ENCODE results near the gene GMEB2.
"Not testable (repeated sequence)": the region's sequence is repeated elsewhere in the genome, so short reads cannot be mapped to it uniquely, and the experiment has no call there.

Gene GMEB2

DNA sequence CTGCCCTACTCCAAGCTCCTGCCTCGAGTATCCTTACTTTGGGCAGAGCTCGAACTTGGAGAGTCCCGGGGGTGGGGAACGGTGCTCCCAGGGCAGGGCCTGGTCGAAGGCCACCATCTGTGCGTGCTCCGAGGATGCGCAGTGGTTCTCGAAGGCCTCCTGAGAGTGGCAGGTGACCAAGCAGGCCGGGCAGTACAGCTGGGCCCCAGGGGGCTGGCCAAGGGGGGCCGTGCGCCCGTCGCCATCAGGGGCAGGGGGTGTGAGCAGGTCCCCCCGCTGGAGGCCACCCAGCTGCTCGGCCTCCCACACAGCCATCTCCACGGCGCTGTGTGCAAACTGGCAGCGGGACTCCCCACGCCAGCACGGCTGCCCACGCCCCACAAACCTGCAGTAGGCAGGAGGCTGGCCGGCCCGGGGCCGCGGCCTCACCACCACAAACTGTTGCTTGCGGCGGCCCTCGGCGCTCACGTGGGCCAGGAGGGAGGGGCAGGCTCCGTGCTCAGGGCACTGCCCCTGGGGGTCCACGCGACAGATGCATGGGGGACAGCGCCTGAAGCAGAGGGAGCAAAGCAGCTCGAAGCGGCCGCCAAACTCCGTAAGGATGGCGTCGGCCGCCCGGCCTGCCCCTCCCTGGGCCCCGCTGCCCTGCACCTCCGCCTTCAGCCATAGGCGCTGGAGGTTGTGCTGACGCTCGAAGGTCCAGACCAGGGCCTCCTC, 54.7 kb downstream of the GMEB2 start:
- no peaks in the 10 kb centered on the region for H3K36me3 ChIP-seq (ENCODE audit: control insufficient read depth in 1 of 2, insufficient read depth in 2 of 2, low read length in 2 of 2)
- peaks cover 11 to 31% of the 10 kb centered on the region in 2 donors for H3K4me1 ChIP-seq (ENCODE audit: control insufficient read depth in 1 of 2, insufficient read depth in 2 of 2, low read length in 2 of 2)
- H3K4me3 ChIP-seq (ENCODE audit: low read depth in 1 of 2, low read length in 2 of 2) = no peak overlapping the region
- no peaks in the 10 kb centered on the region for H3K9me3 ChIP-seq (ENCODE audit: control insufficient read depth in 1 of 2, low read length in 2 of 2)
- no peak overlapping the region for H3K9ac ChIP-seq (ENCODE audit: low read depth in 1 of 2, low read length in 2 of 2)
- peaks cover 5% of the 10 kb centered on the region in 2 donors for H3K27me3 ChIP-seq (ENCODE audit: control insufficient read depth in 1 of 2, insufficient read depth in 2 of 2, low read length in 2 of 2)
- no peak overlapping the region for H3K27ac ChIP-seq (ENCODE audit: low read depth, low read length)

DNA sequence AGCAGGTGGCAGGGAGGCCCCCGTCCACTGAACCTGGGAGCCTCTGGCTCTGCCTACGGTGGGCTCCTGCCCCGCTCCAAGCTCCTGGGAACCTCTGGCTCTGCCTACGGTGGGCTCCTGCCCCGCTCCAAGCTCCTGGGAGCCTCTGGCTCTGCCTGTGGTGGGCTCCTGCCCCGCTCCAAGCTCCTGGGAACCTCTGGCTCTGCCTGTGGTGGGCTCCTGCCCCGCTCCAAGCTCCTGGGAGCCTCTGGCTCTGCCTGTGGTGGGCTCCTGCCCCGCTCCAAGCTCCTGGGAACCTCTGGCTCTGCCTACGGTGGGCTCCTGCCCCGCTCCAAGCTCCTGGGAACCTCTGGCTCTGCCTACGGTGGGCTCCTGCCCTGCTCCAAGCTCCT, 55.8 kb downstream of the GMEB2 start:
- H3K4me1 ChIP-seq (ENCODE audit: control insufficient read depth in 1 of 2, insufficient read depth in 2 of 2, low read length in 2 of 2) = peaks cover 11 to 31% of the 10 kb centered on the region in 2 donors
- H3K9me3 ChIP-seq (ENCODE audit: control insufficient read depth in 1 of 2, low read length in 2 of 2); H3K27ac ChIP-seq (ENCODE audit: low read depth, low read length); H3K27me3 ChIP-seq (ENCODE audit: control insufficient read depth in 1 of 2, insufficient read depth in 2 of 2, low read length in 2 of 2); H3K36me3 ChIP-seq (ENCODE audit: control insufficient read depth in 1 of 2, insufficient read depth in 2 of 2, low read length in 2 of 2); H3K9ac ChIP-seq (ENCODE audit: low read depth in 1 of 2, low read length in 2 of 2); H3K4me3 ChIP-seq (ENCODE audit: low read depth in 1 of 2, low read length in 2 of 2): not testable (repeated sequence)

DNA sequence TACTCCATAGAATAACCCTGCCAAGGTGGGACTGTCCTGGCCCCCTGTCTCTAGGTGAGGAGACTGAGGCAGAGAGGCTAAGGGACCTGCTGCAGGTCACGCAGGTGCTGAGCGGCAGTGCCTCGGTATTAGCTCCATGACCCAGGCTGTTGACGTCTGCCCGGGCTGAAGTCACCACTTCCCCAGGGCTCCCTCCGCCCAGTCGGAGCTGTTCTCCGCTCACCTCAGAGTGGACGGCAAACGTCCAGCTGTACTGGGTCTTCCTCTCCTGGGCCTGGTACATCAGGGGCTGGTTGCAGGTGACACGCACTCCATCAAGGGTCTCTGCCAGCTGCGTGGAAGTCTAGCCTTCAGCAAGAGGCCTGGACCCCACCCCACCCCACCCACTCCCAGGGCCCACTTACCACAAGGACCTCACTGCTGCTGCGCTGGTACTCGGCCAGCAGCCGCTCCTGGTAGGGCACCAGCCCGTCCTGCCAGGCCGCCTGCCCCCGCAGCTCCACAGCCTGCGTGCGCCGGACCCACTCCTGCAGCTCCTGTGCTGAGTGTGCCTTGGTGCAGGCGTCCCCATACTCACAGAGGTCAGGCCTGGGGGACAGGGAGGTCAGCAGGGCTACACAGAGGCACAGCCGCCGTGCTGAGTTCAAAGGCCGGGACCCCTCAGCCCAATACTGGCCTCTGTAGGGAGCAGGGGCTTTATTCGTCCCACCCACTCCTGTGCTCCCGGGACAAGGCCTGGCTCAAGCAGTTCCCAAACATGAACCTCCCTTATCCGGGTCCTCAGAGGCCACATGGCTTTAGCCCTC, 56.4 kb downstream of the GMEB2 start:
- Histone ChIP-seq H3K36me3 (ENCODE audit: control insufficient read depth in 1 of 2, insufficient read depth in 2 of 2, low read length in 2 of 2) (no peaks in the 10 kb centered on the region), H3K4me3 (ENCODE audit: low read depth in 1 of 2, low read length in 2 of 2) (no peak overlapping the region), H3K9ac (ENCODE audit: low read depth in 1 of 2, low read length in 2 of 2) (no peak overlapping the region), H3K4me1 (ENCODE audit: control insufficient read depth in 1 of 2, insufficient read depth in 2 of 2, low read length in 2 of 2) (peaks cover 11 to 31% of the 10 kb centered on the region in 2 donors), H3K9me3 (ENCODE audit: control insufficient read depth in 1 of 2, low read length in 2 of 2) (no peaks in the 10 kb centered on the region), H3K27ac (ENCODE audit: low read depth, low read length) (no peak overlapping the region), H3K27me3 (ENCODE audit: control insufficient read depth in 1 of 2, insufficient read depth in 2 of 2, low read length in 2 of 2) (peaks cover 0 to under 1% of the 10 kb centered on the region in 2 donors)

- Histone ChIP-seq H3K27ac (ENCODE audit: low read depth, low read length) (no peak overlapping the region), H3K36me3 (ENCODE audit: control insufficient read depth in 1 of 2, insufficient read depth in 2 of 2, low read length in 2 of 2) (peaks cover 0 to 4% of the 10 kb centered on the region in 2 donors), H3K4me3 (ENCODE audit: low read depth in 1 of 2, low read length in 2 of 2) (no peak overlapping the region)
These were observed 57.6 kb downstream of the GMEB2 start for GRCh38 chr20:63568986-63569949.

GRCh38 chr20:63568170-63568981, 58.5 kb downstream of the GMEB2 start:
- Histone ChIP-seq H3K4me1 (ENCODE audit: control insufficient read depth in 1 of 2, insufficient read depth in 2 of 2, low read length in 2 of 2) (peaks cover 5 to 24% of the 10 kb centered on the region in 2 donors), H3K27ac (ENCODE audit: low read depth, low read length) (no peak overlapping the region), H3K36me3 (ENCODE audit: control insufficient read depth in 1 of 2, insufficient read depth in 2 of 2, low read length in 2 of 2) (peaks cover 0 to 11% of the 10 kb centered on the region in 2 donors), H3K27me3 (ENCODE audit: control insufficient read depth in 1 of 2, insufficient read depth in 2 of 2, low read length in 2 of 2) (no peaks in the 10 kb centered on the region), H3K4me3 (ENCODE audit: low read depth in 1 of 2, low read length in 2 of 2) (peak overlapping the region; percentile 30 to 36), H3K9me3 (ENCODE audit: control insufficient read depth in 1 of 2, low read length in 2 of 2) (no peaks in the 10 kb centered on the region), H3K9ac (ENCODE audit: low read depth in 1 of 2, low read length in 2 of 2) (no peak overlapping the region)

More at GRCh38 chr20:63568986-63569949, 57.6 kb downstream of the GMEB2 start:
- peaks cover 6 to 28% of the 10 kb centered on the region in 2 donors for H3K4me1 ChIP-seq (ENCODE audit: control insufficient read depth in 1 of 2, insufficient read depth in 2 of 2, low read length in 2 of 2)
- no peaks in the 10 kb centered on the region for H3K27me3 ChIP-seq (ENCODE audit: control insufficient read depth in 1 of 2, insufficient read depth in 2 of 2, low read length in 2 of 2)
- no peak overlapping the region for H3K9ac ChIP-seq (ENCODE audit: low read depth in 1 of 2, low read length in 2 of 2)
- H3K9me3 ChIP-seq (ENCODE audit: control insufficient read depth in 1 of 2, low read length in 2 of 2) = no peaks in the 10 kb centered on the region

GRCh38 chr20:63567386-63568169, 59.3 kb downstream of the GMEB2 start:
- H3K4me3 ChIP-seq (ENCODE audit: low read depth in 1 of 2, low read length in 2 of 2) = peak overlapping the region; percentile 30 to 36
- no peak overlapping the region for H3K27ac ChIP-seq (ENCODE audit: low read depth, low read length)
- peaks cover 0 to 11% of the 10 kb centered on the region in 2 donors for H3K36me3 ChIP-seq (ENCODE audit: control insufficient read depth in 1 of 2, insufficient read depth in 2 of 2, low read length in 2 of 2)
- H3K27me3 ChIP-seq (ENCODE audit: control insufficient read depth in 1 of 2, insufficient read depth in 2 of 2, low read length in 2 of 2) = no peaks in the 10 kb centered on the region
- H3K9me3 ChIP-seq (ENCODE audit: control insufficient read depth in 1 of 2, low read length in 2 of 2) = no peaks in the 10 kb centered on the region
- no peak overlapping the region for H3K9ac ChIP-seq (ENCODE audit: low read depth in 1 of 2, low read length in 2 of 2)
- H3K4me1 ChIP-seq (ENCODE audit: control insufficient read depth in 1 of 2, insufficient read depth in 2 of 2, low read length in 2 of 2) = peaks cover 0 to 17% of the 10 kb centered on the region in 2 donors

- Histone ChIP-seq H3K9me3 (ENCODE audit: control insufficient read depth in 1 of 2, low read length in 2 of 2) (no peaks in the 10 kb centered on the region), H3K4me3 (ENCODE audit: low read depth in 1 of 2, low read length in 2 of 2) (no peak overlapping the region), H3K27ac (ENCODE audit: low read depth, low read length) (no peak overlapping the region), H3K36me3 (ENCODE audit: control insufficient read depth in 1 of 2, insufficient read depth in 2 of 2, low read length in 2 of 2) (peaks cover 0 to 11% of the 10 kb centered on the region in 2 donors), H3K4me1 (ENCODE audit: control insufficient read depth in 1 of 2, insufficient read depth in 2 of 2, low read length in 2 of 2) (peaks cover 0 to 17% of the 10 kb centered on the region in 2 donors), H3K27me3 (ENCODE audit: control insufficient read depth in 1 of 2, insufficient read depth in 2 of 2, low read length in 2 of 2) (no peaks in the 10 kb centered on the region), H3K9ac (ENCODE audit: low read depth in 1 of 2, low read length in 2 of 2) (no peak overlapping the region)
These were observed 59.8 kb downstream of the GMEB2 start for GRCh38 chr20:63567136-63567385.

DNA sequence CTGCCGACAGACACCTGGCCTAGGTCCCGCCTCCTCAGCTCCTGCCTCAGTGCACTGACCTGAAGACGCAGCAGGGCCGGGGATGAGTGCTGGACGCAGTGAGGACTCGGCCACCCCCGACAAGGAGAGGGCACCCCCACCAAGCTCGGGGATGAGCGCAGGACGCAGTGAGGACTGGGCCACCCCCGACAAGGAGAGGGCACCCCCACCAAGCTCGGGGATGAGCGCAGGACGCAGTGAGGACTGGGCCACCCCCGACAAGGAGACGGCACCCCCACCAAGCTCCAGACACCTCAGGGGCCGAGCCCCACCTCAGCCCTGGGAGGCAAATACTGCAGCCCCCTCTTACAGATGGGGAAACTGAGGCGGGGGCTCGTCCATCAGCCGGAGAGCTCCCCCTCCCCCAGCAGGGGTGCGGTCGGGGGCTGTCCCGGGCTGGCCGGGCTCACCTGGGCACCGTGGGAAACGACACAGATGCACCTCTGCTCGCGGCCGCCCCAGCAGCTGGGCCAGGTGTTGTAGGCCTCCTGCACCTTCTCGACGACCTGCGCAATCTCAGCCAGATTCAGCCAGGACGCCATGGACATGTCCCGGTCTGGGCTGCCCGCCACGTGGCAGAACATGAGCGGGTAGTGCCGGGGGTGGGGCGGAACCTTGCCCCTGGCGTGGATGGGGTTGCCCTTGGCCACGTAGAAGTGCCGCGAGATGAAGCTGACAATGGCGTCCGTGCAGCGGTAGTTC, 60.3 kb downstream of the GMEB2 start:
- no peak overlapping the region for H3K9ac ChIP-seq (ENCODE audit: low read depth in 1 of 2, low read length in 2 of 2)
- peaks cover 0 to 11% of the 10 kb centered on the region in 2 donors for H3K36me3 ChIP-seq (ENCODE audit: control insufficient read depth in 1 of 2, insufficient read depth in 2 of 2, low read length in 2 of 2)
- no peak overlapping the region for H3K27ac ChIP-seq (ENCODE audit: low read depth, low read length)
- H3K4me1 ChIP-seq (ENCODE audit: control insufficient read depth in 1 of 2, insufficient read depth in 2 of 2, low read length in 2 of 2) = peaks cover 0 to 17% of the 10 kb centered on the region in 2 donors
- H3K4me3 ChIP-seq (ENCODE audit: low read depth in 1 of 2, low read length in 2 of 2) = no peak overlapping the region
- H3K27me3 ChIP-seq (ENCODE audit: control insufficient read depth in 1 of 2, insufficient read depth in 2 of 2, low read length in 2 of 2) = no peaks in the 10 kb centered on the region
- H3K9me3 ChIP-seq (ENCODE audit: control insufficient read depth in 1 of 2, low read length in 2 of 2) = no peaks in the 10 kb centered on the region

Measured in duodenal mucosa (tissue), 2 donors.